Measurements from ENCODE around the gene SH3GL3. TPM values are rescaled to one million over a fixed set of nuclear protein-coding genes. Genes with fewer than 3 reads are reported as not detected.

The SH3GL3 gene
- total RNA-seq, 1 donor from 2014 or later: 186 TPM

- DNase-seq: no peak
Measured at GRCh38 chr15:83626171-83626802, 179.1 kb downstream of the SH3GL3 start.

GRCh38 chr15:83631534-83631933, 184.4 kb downstream of the SH3GL3 start:
- DNase-seq: no peak

DNA sequence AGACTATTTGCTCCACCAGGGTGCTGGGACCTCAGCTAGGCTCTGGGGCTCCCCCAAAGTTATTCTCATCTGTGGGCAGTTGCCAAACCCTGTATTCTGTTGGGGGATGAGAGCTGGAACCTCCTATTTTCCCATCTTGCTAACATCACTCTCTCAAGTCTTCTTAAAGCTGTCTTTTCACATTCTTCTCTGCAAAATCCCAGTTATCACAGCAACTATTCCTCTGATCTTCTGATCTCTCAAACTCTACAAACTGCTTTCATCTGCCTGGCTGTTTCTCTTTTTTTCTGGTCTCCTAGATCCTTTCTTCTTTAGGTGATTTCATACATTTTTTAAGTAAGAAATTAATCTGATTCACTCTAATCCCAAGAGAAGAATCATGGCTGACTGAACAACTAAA, 196.1 kb downstream of the SH3GL3 start:
- no peak for DNase-seq

- DNase-seq: no peak
Measured at GRCh38 chr15:83644439-83644838, 197.3 kb downstream of the SH3GL3 start.

DNA sequence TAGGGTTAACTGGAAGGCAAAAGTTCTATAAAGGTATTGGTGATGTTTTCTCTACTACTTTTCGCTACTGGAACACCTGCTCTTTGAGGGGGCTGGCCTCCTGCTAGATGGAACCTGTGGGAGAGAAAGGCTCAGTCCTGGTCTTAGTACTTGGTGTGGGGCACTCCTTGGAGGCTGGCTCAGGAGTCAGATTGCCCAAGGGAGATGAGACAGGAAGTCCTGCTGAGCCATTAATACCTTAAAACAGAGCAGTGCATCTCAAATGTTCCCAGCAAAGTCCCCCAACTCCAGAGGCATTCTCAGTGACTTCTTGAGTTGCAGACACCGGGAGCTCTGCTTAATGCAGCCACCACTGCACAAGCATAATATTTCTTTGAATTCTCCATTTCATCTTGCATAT, 203.7 kb downstream of the SH3GL3 start:
- DNase-seq: no peak

GRCh38 chr15:83651541-83651940, 204.4 kb downstream of the SH3GL3 start:
- no peak for DNase-seq

DNA sequence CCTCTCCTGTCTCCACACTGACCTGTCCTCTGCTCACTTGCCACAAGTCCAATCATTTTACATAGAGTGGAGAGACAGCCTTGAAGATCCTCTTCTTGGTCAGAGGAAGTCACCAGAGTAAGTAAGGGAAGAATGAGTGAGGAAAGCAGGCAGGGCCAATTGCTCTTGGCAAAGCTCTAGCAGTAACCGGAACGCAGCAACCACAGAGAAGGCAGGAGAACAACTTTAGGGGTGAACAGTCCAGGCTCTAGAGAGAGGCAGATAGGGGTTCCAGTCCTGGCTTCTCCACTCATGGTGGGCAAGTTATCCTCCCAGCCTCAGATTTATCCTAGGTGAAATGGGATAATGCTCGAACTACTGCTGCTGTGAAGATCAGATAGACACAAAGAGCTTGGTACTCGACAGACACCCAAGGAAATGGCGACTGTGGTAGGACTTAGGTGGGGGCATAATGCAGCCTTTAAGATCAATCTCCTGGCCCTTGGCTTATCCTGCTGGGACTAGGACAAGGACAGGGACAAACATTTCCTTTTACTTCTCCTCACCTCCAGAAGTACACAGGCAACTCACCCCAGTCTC, 205.6 kb downstream of the SH3GL3 start:
- no peak for DNase-seq

DNA sequence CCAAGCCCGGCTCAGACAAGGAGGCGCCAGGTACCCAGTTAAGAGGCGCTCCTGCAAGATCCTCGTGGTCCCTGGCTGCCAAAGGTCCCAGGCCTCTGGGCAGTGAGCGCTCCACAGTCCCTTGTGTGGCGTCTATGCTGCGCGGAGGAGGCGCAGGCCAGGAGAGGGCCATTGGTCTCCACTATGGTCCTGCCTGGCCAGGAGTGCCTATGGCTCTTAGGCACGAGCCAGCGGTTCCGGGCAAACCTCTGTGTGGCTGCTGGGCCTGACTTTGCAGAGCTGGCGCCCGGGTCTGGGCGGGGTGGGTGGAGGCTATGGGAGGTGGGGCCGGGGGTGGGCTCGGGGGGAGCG, 206.1 kb downstream of the SH3GL3 start:
- DNase-seq: no peak

GRCh38 chr15:83653639-83654378, 206.7 kb downstream of the SH3GL3 start, which contains the start of gene ADAMTSL3:
TSS of gene ADAMTSL3 (plus strand) at chr15:83654123. CDS start at chr15:83655762, 1,639 bp downstream.
- peak; percentile 7 for DNase-seq

DNA sequence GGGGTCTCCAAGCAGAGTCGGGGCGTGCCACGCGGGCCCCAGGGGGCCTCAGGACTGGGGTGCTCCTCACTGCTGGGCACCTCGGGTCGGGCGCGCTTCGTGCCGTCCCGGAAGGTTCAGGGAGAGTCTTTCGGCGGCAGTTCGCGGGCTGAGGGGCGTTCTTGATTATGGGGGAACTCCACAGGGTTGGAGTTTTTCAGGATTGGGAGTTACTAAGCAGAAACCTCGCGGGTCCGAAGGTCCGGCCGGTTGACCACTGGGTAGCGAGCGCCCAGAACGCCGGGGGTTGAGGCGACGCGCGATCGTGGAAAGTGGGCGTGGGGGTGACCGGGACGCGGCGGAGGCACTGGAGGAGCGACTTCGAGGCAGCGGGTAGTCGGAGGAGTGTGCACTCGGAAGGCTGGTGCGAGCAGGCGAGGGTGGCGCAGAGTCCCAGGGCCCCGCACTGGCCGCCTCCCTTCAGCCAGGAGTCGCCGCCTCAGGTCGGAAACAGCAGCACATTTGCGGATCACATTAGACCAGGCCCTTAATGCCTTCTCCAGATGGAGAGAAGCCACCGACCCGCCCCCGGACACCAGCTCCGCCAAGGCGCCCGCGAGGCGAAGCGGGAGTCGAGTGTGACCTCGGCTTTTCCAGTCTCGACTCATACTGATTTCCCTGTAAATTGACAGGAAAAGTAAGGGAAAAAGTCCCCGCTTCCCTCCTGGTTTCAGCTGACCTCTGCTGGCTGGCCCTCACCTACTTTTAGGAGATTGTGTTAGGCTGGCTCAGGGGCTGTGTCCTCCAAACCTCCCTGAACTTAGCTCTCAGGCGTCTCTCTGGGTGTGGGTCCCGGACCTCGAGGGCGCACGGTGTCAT, 207.5 kb downstream of the SH3GL3 start:
- no peak for DNase-seq

GRCh38 chr15:83655237-83655616, 208.1 kb downstream of the SH3GL3 start:
- no peak for DNase-seq

GRCh38 chr15:83656192-83656591, 209.1 kb downstream of the SH3GL3 start:
- DNase-seq: no peak

DNA sequence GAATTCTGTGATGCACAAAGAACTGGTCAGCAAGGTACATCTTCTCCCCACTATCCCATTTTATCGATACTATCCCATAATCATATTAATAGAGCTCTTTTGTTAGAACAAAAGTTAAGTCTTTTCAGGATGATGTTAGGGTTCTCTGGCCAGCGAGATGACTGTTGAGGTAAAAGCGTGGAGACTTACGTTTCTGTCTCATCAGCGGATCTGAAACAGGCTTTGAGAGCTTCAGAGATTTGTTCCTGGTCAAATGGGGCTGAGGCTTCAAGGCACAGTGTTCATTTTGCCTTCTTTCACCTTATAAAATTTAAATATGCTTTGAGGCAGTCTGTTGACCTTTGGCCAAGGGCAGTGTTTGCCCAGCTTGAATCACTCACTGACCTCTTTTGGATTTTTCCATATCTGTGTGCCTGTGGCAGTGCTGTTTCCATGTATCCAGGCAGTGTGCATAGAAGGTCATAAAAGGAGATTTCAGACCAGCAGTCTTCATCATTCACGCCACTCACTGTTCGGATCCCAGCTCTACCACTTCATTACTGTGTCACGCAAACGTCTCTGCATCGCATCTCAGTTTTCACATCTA, 209.9 kb downstream of the SH3GL3 start:
- DNase-seq: no peak

DNA sequence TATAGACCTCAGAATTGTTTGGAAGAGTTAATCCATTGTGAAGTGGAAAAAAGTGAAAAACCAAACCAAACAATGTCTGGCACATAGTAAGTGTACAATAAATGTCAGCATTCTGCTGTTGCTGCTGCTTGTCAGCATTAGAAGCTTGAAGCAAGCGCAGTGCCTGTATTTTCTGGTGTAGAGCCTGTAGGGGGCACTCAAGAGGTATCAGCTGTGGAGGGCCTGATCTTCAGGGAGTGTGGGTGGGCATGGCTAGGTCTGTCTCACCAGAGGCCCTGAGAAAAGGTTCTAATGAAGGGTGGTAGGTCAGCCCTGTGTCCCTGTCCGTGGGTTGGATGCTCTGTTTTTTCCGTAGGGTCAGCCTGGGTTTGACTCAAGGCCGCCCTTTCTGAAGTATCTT, 210.4 kb downstream of the SH3GL3 start:
- DNase-seq: no peak

GRCh38 chr15:83658430-83659416, 211.6 kb downstream of the SH3GL3 start:
- no peak for DNase-seq

GRCh38 chr15:83659417-83659812, 212.3 kb downstream of the SH3GL3 start:
- DNase-seq: no peak

DNA sequence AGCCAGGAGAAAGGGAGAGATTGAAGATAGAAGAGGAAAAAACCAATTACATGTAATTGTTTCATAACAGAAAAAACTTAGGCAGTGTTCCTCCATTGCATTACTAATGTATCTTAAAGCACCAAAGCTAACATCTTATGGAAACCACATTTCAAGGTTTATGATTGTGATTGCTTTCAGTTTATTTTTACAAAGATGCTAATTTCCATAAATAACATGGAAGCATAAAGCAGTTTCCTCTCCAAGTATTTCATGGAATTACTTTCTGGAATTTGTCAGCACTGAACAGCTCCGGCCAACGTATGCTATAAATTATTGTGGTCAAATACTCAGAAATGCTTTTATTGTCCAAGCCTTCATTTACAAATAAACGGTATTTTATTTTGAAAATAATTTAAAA, 218.3 kb downstream of the SH3GL3 start:
- DNase-seq: no peak
